B cell (primary cell): ENCODE measurements around the gene PVALEF. TPM values are rescaled to one million over a fixed set of nuclear protein-coding genes. Genes with fewer than 3 reads are reported as not detected.

Experiments
- ATAC-seq: fragments of 200-7000 bp; cut with Tn5 transposase; one replicate; pipeline ENCODE4 v1.10.0; 2021; ENCODE audit warnings: low read depth, mild to moderate bottlenecking, moderate number of reproducible peaks, moderate library complexity
- CTCF ChIA-PET: fragments of 350-600 bp; sonication (Branson Sonifier 250); formaldehyde crosslinking; loops from one replicate; lab custom pipeline; 2021; ENCODE audit warnings: antibody characterized with exemption, inconsistent platforms; lab: Charles Lee
- POLR2A ChIA-PET: fragments of 350-600 bp; sonication (Branson Sonifier 250); formaldehyde crosslinking; loops from one replicate; lab custom pipeline; 2021; ENCODE audit warnings: antibody characterized with exemption; lab: Charles Lee
- DNase-seq: peaks from one replicate; pipeline ENCODE4 v3.0.0; 2013
- H2AFZ ChIP-seq: 2 replicates; pipeline ENCODE4 v1.6.1; 2012; ENCODE audit warnings: mild to moderate bottlenecking, low read depth, low read length; ENCODE audit not compliant: insufficient read depth, poor library complexity, severe bottlenecking
- H3K27ac ChIP-seq, 2 donors: 1 replicate in 1 of 2; 2 replicates in 1 of 2; pipeline ENCODE4 v1.5.1; 2012 to 2013; ENCODE audit warnings: low read length in 2 of 2, mild to moderate bottlenecking in 2 of 2, moderate library complexity in 1 of 2
- H3K27me3 ChIP-seq, 4 experiments: fragments of 200-600 bp in 1 of 4; sonication (generic) in 1 of 4; replicated peaks in 1 of 4; 1 replicate in 2 of 4; 2 replicates in 2 of 4; pipeline versions ENCODE4 v1.6.1 to v1.7.0; 2013 to 2016; ENCODE audit warnings: low read length in 3 of 4, mild to moderate bottlenecking in 2 of 4, mixed read lengths in 1 of 4, moderate library complexity in 1 of 4; ENCODE audit not compliant: insufficient read depth in 4 of 4, control insufficient read depth in 3 of 4; ENCODE audit errors: control extremely low read depth in 1 of 4
- H3K36me3 ChIP-seq, 2 experiments: replicated peaks in 1 of 2; 1 replicate in 1 of 2; 2 replicates in 1 of 2; pipeline versions ENCODE4 v1.6.1 to v1.7.1; 2013; ENCODE audit warnings: low read length in 1 of 2; ENCODE audit not compliant: insufficient read depth in 2 of 2, control insufficient read depth in 1 of 2; ENCODE audit errors: control extremely low read depth in 1 of 2, extremely low read depth in 1 of 2
- H3K4me1 ChIP-seq, 2 donors: fragments of 200-600 bp in 1 of 2; sonication (generic) in 1 of 2; 1 replicate in 1 of 2; 2 replicates in 1 of 2; pipeline versions ENCODE4 v1.5.1 to v1.6.1; 2013 to 2017; ENCODE audit warnings: low read length in 2 of 2; ENCODE audit not compliant: control insufficient read depth in 2 of 2, insufficient read depth in 2 of 2
- H3K4me2 ChIP-seq: replicated peaks from 2 replicates; pipeline ENCODE3; 2012; ENCODE audit warnings: mild to moderate bottlenecking, low read depth, low read length; ENCODE audit not compliant: poor library complexity, severe bottlenecking
- H3K4me3 ChIP-seq, 5 experiments: fragments of 200-600 bp in 1 of 5; sonication (generic) in 1 of 5; 1 replicate in 3 of 5; 2 replicates in 2 of 5; pipeline versions ENCODE4 v1.5.1 to v1.7.0; 2011 to 2016; ENCODE audit warnings: low read length in 4 of 5, mild to moderate bottlenecking in 4 of 5, low read depth in 2 of 5, control low read depth in 1 of 5, moderate library complexity in 1 of 5; ENCODE audit not compliant: insufficient read depth in 1 of 5; ENCODE audit errors: control extremely low read depth in 1 of 5, extremely low read depth in 1 of 5
- H3K79me2 ChIP-seq: fragments of 200-600 bp; sonication (generic); one replicate; pipeline ENCODE4 v1.6.0; 2016; ENCODE audit warnings: low read length; ENCODE audit not compliant: control insufficient read depth, insufficient read depth
- H3K9ac ChIP-seq: fragments of 200-600 bp; sonication (generic); 2 replicates; pipeline ENCODE4 v1.6.1; 2017; ENCODE audit warnings: mild to moderate bottlenecking, low read length, moderate library complexity
- H3K9me3 ChIP-seq, 3 donors: one replicate each; pipeline versions ENCODE4 v1.6.1 to v1.7.1; 2013; ENCODE audit warnings: low read length in 2 of 3; ENCODE audit not compliant: control insufficient read depth in 2 of 3, insufficient read depth in 1 of 3; ENCODE audit errors: control extremely low read depth in 1 of 3
- H4K20me1 ChIP-seq: 2 replicates; pipeline ENCODE4 v1.6.0; 2012; ENCODE audit warnings: mild to moderate bottlenecking, low read length; ENCODE audit not compliant: insufficient read depth, control insufficient read depth, poor library complexity, severe bottlenecking
- H3K27ac Mint-ChIP-seq: one replicate; pipeline ENCODE4 v1.8.0; 2021; ENCODE audit warnings: mixed read lengths
- H3K27me3 Mint-ChIP-seq: one replicate; pipeline ENCODE4 v1.8.0; 2021; ENCODE audit warnings: mixed read lengths
- H3K4me1 Mint-ChIP-seq: one replicate; pipeline ENCODE4 v1.8.0; 2021; ENCODE audit warnings: mixed read lengths
- H3K4me3 Mint-ChIP-seq: one replicate; pipeline ENCODE4 v1.8.0; 2021; ENCODE audit warnings: mixed read lengths
- H3K9me3 Mint-ChIP-seq: one replicate; pipeline ENCODE4 v1.8.0; 2022; ENCODE audit warnings: mixed read lengths; ENCODE audit not compliant: insufficient read depth
- EZH2 ChIP-seq: IDR thresholded peaks from 2 replicates; pipeline ENCODE4 v1.6.1; 2012; ENCODE audit warnings: borderline replicate concordance, low read depth, mild to moderate bottlenecking, moderate library complexity, low read length; ENCODE audit not compliant: insufficient read depth, poor library complexity, severe bottlenecking
- WGBS: methylation state at CpG from one replicate; pipeline ENCODE4 v1.1.5; 2013; ENCODE audit warnings: missing lambda C conversion rate; ENCODE audit not compliant: insufficient coverage; 5-methylcytosine and 5-hydroxymethylcytosine counted together
- intact Hi-C: fragments of 100-400 bp; cut with micrococcal nuclease; formaldehyde crosslinking; loops from one replicate; pipeline ENCODE4 v1.10.0; 2022
- polyA plus RNA-seq: library from polyadenylated mRNA; depleted of rRNA; stranded (reverse); fragments of >200 nt; gene quantifications from 2 replicates; pipeline ENCODE4 v1.2.3, GENCODE V29; 2012
- total RNA-seq, 2 donors: library from RNA; stranded (reverse); fragments of 120-200 nt in 1 of 2; gene quantifications; 1 replicate in 1 of 2; 2 replicates in 1 of 2; pipeline versions ENCODE4 v1.2.3 to v1.2.4, GENCODE V29; 2013 to 2022
- TF ChIP-seq, protein P1 (sequence below): fragments of 200-600 bp; IDR thresholded peaks from one replicate; pipeline ENCODE4 v1.8.0; 2022; ENCODE audit warnings: antibody characterized with exemption, mild to moderate bottlenecking

The PVALEF gene
- total and polyA plus RNA-seq, 2 donors (not counting 1 experiment from before 2014, with no cell fraction given), result not detected

- 97% methylated on average over 19 of the region's 19 CpGs for WGBS
- POLR2A ChIA-PET, result no interaction called here
These were observed 16.5 kb downstream of the PVALEF start for GRCh38 chr17:81181811-81182185.

DNA sequence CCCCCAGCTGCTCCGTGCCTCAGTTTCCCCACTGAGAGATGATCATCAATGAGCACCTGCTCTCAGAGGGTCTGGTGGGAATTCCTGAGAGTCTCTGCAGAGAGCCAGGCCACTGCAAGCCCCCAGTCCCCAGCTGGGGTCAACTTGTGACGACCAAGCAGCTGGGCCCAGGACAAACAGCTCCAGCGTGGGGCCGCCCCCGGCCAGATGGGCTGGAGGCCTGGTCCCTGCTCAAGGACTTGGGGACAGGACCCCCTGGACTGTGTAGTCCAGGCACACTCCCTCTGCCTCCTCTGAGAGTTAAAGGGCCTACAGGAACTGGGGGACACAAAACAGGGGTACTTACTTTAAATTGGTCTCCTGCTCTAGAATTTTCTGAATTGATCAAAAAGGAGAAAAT, 17.3 kb downstream of the PVALEF start:
- no peaks in the 10 kb centered on the region for H3K9me3 Mint-ChIP-seq
- H3K27me3 ChIP-seq, result peaks cover 0 to 7% (median 0%) of the 10 kb centered on the region in 4 experiments
- peaks cover 0 to 2% (median 0%) of the 10 kb centered on the region in 3 donors for H3K9me3 ChIP-seq
- ChIA-PET CTCF (no interaction called here), POLR2A (no interaction called here)
- no peak overlapping the region for H2AFZ ChIP-seq
- no peak overlapping the region for H3K4me3 Mint-ChIP-seq
- no peak overlapping the region for H3K4me3 ChIP-seq
- TF ChIP-seq, protein P1, sequence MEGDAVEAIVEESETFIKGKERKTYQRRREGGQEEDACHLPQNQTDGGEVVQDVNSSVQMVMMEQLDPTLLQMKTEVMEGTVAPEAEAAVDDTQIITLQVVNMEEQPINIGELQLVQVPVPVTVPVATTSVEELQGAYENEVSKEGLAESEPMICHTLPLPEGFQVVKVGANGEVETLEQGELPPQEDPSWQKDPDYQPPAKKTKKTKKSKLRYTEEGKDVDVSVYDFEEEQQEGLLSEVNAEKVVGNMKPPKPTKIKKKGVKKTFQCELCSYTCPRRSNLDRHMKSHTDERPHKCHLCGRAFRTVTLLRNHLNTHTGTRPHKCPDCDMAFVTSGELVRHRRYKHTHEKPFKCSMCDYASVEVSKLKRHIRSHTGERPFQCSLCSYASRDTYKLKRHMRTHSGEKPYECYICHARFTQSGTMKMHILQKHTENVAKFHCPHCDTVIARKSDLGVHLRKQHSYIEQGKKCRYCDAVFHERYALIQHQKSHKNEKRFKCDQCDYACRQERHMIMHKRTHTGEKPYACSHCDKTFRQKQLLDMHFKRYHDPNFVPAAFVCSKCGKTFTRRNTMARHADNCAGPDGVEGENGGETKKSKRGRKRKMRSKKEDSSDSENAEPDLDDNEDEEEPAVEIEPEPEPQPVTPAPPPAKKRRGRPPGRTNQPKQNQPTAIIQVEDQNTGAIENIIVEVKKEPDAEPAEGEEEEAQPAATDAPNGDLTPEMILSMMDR, result no peak
- TF ChIP-seq EZH2, result no peak
- H3K4me1 Mint-ChIP-seq, result no peaks in the 10 kb centered on the region
- H3K4me2 ChIP-seq, result no peak overlapping the region
- no peaks in the 10 kb centered on the region for H4K20me1 ChIP-seq
- H3K4me1 ChIP-seq, result no peaks in the 10 kb centered on the region
- DNase-seq, result no peak
- no peaks in the 10 kb centered on the region for H3K36me3 ChIP-seq
- no peak overlapping the region for H3K9ac ChIP-seq
- H3K79me2 ChIP-seq, result no peaks in the 10 kb centered on the region
- WGBS, result 92% methylated on average over 5 of the region's 5 CpGs
- H3K27ac ChIP-seq, result no peak overlapping the region
- intact Hi-C loops, result no loop called here
- H3K27ac Mint-ChIP-seq, result no peak overlapping the region
- no peak for ATAC-seq
- peaks cover 6% of the 10 kb centered on the region for H3K27me3 Mint-ChIP-seq

More at GRCh38 chr17:81181811-81182185, 16.5 kb downstream of the PVALEF start:
- Histone ChIP-seq H3K4me1 (no peaks in the 10 kb centered on the region), H2AFZ (no peak overlapping the region), H3K9ac (no peak overlapping the region), H3K4me2 (no peak overlapping the region), H4K20me1 (no peaks in the 10 kb centered on the region), H3K36me3 (no peaks in the 10 kb centered on the region), H3K27ac (no peak overlapping the region), H3K79me2 (no peaks in the 10 kb centered on the region), H3K9me3 (peaks cover 0 to 2% (median 0%) of the 10 kb centered on the region in 3 donors), H3K27me3 (peaks cover 0 to 7% (median 0%) of the 10 kb centered on the region in 4 experiments), H3K4me3 (no peak overlapping the region)
- Mint-ChIP-seq H3K4me1 (no peaks in the 10 kb centered on the region), H3K27ac (no peak overlapping the region), H3K9me3 (no peaks in the 10 kb centered on the region), H3K4me3 (no peak overlapping the region), H3K27me3 (peaks cover 6% of the 10 kb centered on the region)
- ATAC-seq (no peak), DNase-seq (no peak)
- no peak for TF ChIP-seq EZH2
- TF ChIP-seq, protein P1, result no peak
- CTCF ChIA-PET, result interaction anchor here (0.6 kb wide), 1 partner anchor 259 kb away, joined by 4 read pairs; no protein-coding TSS in a partner anchor
- intact Hi-C loops, result no loop called here
